Loucy (cell line): ENCODE data around the gene LMF1.

Experiments
- EZH2phosphoT487 ChIP-seq: fragments of 200-600 bp; IDR thresholded peaks from 2 replicates; pipeline ENCODE4 v1.6.1; 2018; ENCODE audit warnings: antibody characterized with exemption, mild to moderate bottlenecking, moderate library complexity, borderline replicate concordance
- TF ChIP-seq, protein P1 (sequence below): fragments of 200-600 bp; sonication (generic); conservative IDR thresholded peaks from 2 replicates; pipeline ENCODE4 v1.5.1; 2014; ENCODE audit warnings: mild to moderate bottlenecking, antibody characterized with exemption, low read length

DNA sequence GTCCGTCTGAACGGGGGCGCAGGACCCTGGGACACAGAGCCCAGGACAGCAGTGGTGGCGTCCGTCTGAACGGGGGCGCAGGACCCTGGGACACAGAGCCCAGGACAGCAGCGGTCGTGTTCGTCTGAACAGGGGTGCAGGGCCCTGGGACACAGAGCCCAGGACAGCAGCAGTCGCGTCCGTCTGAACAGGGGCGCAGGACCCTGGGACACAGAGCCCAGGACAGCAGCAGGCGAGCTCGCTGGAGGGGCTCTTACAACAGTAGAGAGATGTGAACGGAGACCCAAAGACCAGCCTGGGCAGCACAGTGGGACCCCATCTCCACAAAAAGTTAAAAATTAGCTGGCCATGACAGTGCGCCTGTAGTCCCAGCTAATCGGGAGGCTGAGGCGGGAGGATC lies 40.7 kb downstream of the LMF1 start:
- TF ChIP-seq, protein P1, sequence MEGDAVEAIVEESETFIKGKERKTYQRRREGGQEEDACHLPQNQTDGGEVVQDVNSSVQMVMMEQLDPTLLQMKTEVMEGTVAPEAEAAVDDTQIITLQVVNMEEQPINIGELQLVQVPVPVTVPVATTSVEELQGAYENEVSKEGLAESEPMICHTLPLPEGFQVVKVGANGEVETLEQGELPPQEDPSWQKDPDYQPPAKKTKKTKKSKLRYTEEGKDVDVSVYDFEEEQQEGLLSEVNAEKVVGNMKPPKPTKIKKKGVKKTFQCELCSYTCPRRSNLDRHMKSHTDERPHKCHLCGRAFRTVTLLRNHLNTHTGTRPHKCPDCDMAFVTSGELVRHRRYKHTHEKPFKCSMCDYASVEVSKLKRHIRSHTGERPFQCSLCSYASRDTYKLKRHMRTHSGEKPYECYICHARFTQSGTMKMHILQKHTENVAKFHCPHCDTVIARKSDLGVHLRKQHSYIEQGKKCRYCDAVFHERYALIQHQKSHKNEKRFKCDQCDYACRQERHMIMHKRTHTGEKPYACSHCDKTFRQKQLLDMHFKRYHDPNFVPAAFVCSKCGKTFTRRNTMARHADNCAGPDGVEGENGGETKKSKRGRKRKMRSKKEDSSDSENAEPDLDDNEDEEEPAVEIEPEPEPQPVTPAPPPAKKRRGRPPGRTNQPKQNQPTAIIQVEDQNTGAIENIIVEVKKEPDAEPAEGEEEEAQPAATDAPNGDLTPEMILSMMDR = no peak
- TF ChIP-seq EZH2phosphoT487 = no peak
